ENCODE data around the gene DNAAF1.
"Not testable (repeated sequence)": the region's sequence is repeated elsewhere in the genome, so short reads cannot be mapped to it uniquely, and the experiment has no call there.

The DNAAF1 gene

GRCh38 chr16:84144859-84145639, at the start of gene DNAAF1, which contains the start of gene HSDL1:
DNAAF1 (plus strand) TSS chr16:84145308; CDS start chr16:84145441, 133 bp downstream.
HSDL1 (minus strand) TSS chr16:84145177; CDS start chr16:84131321, 13,856 bp downstream.
- peak; percentile 33 for DNase-seq

- no peak for DNase-seq
Measured at GRCh38 chr16:84095466-84095865, 49.6 kb upstream of the DNAAF1 start.

- DNase-seq, result peak; percentile 67
Measured at GRCh38 chr16:84096447-84097005, 48.6 kb upstream of the DNAAF1 start.

- DNase-seq, result peak; percentile 15
Measured at GRCh38 chr16:84098939-84099338, 46.2 kb upstream of the DNAAF1 start.

- DNase-seq, result no peak
Measured at GRCh38 chr16:84103678-84104077, 41.4 kb upstream of the DNAAF1 start.

GRCh38 chr16:84104231-84104630, 40.9 kb upstream of the DNAAF1 start:
- DNase-seq, result no peak

- no peak for DNase-seq
Measured at GRCh38 chr16:84105301-84105815, 39.8 kb upstream of the DNAAF1 start.

- DNase-seq, result no peak
Measured at GRCh38 chr16:84105948-84106740, 39.0 kb upstream of the DNAAF1 start.

- DNase-seq, result no peak
Measured at GRCh38 chr16:84107921-84108320, 37.2 kb upstream of the DNAAF1 start.

GRCh38 chr16:84109598-84110335, 35.3 kb upstream of the DNAAF1 start:
- no peak for DNase-seq

- no peak for DNase-seq
Measured at GRCh38 chr16:84110527-84110926, 34.6 kb upstream of the DNAAF1 start.

- no peak for DNase-seq
Measured at GRCh38 chr16:84111525-84111924, 33.6 kb upstream of the DNAAF1 start.

GRCh38 chr16:84111949-84112348, 33.2 kb upstream of the DNAAF1 start:
- not testable (repeated sequence) for DNase-seq

GRCh38 chr16:84115919-84116719, 29.0 kb upstream of the DNAAF1 start:
- DNase-seq, result no peak

GRCh38 chr16:84116720-84117493, 28.2 kb upstream of the DNAAF1 start, which contains the start of gene MBTPS1:
MBTPS1 (minus strand) TSS chr16:84116942; CDS start chr16:84101783, 15,159 bp downstream.
- DNase-seq, result peak; percentile 79

GRCh38 chr16:84117494-84117843, 27.6 kb upstream of the DNAAF1 start:
- peak; percentile 11 for DNase-seq

- not testable (repeated sequence) for DNase-seq
Measured at GRCh38 chr16:84118315-84118714, 26.8 kb upstream of the DNAAF1 start.

GRCh38 chr16:84119368-84119767, 25.7 kb upstream of the DNAAF1 start:
- no peak for DNase-seq

GRCh38 chr16:84120023-84120422, 25.1 kb upstream of the DNAAF1 start:
- DNase-seq, result no peak

- no peak for DNase-seq
Measured at GRCh38 chr16:84121007-84121406, 24.1 kb upstream of the DNAAF1 start.

All from NCI-H526 treated with DMSO at 0.1 percent for 48 hours (cell line).